CD14-positive monocyte (primary cell): ENCODE results near the gene ERFL. TPM values are rescaled to one million over a fixed set of nuclear protein-coding genes. Genes with fewer than 3 reads are reported as not detected.
A peak's percentile ranks its signal among the peaks of the same experiment; 100 is the strongest.

Experiments
- DNase-seq, 3 donors: peaks; one replicate each; pipeline ENCODE4 v3.0.0-alpha.2; 2011 to 2022
- H2AFZ ChIP-seq: 2 replicates; pipeline ENCODE4 v1.6.0; 2012; ENCODE audit warnings: mild to moderate bottlenecking, low read depth, low read length, inconsistent platforms; ENCODE audit not compliant: insufficient read depth, poor library complexity, severe bottlenecking
- H3K27ac ChIP-seq, 2 donors: 1 replicate in 1 of 2; 2 replicates in 1 of 2; pipeline ENCODE4 v1.5.1; 2012 to 2013; ENCODE audit warnings: low read length in 2 of 2, control low read depth in 1 of 2, inconsistent platforms in 1 of 2, low read depth in 1 of 2, mild to moderate bottlenecking in 1 of 2
- H3K27me3 ChIP-seq, 2 donors: one replicate each; pipeline versions ENCODE4 v1.6.0 to v1.6.1; 2011 to 2013; ENCODE audit warnings: low read length in 2 of 2; ENCODE audit not compliant: control insufficient read depth in 2 of 2, insufficient read depth in 2 of 2
- H3K36me3 ChIP-seq, 2 donors: replicated peaks in 1 of 2; 1 replicate in 1 of 2; 2 replicates in 1 of 2; pipeline versions ENCODE4 v1.5.1 to v1.6.1; 2012 to 2013; ENCODE audit warnings: low read length in 2 of 2, control low read depth in 1 of 2, inconsistent platforms in 1 of 2, mild to moderate bottlenecking in 1 of 2; ENCODE audit not compliant: insufficient read depth in 2 of 2, control insufficient read depth in 1 of 2
- H3K4me1 ChIP-seq, 2 donors: 1 replicate in 1 of 2; 2 replicates in 1 of 2; pipeline versions ENCODE4 v1.5.1 to v1.6.1; 2012 to 2013; ENCODE audit warnings: low read length in 2 of 2, control low read depth in 1 of 2, inconsistent platforms in 1 of 2, mild to moderate bottlenecking in 1 of 2, moderate library complexity in 1 of 2; ENCODE audit not compliant: insufficient read depth in 2 of 2, control insufficient read depth in 1 of 2
- H3K4me2 ChIP-seq: replicated peaks from 2 replicates; pipeline ENCODE3; 2012; ENCODE audit warnings: low read length, moderate library complexity, mild to moderate bottlenecking; ENCODE audit not compliant: poor library complexity, severe bottlenecking; ENCODE audit errors: extremely low read depth
- H3K4me3 ChIP-seq, 3 experiments: fragments of 200-600 bp in 1 of 3; sonication (generic) in 1 of 3; replicated peaks in 1 of 3; 1 replicate in 2 of 3; 2 replicates in 1 of 3; pipeline ENCODE4 v1.5.1; 2011 to 2013; ENCODE audit warnings: low read length in 3 of 3, mild to moderate bottlenecking in 3 of 3, control low read depth in 2 of 3, low read depth in 2 of 3, inconsistent platforms in 1 of 3, moderate library complexity in 1 of 3
- H3K79me2 ChIP-seq: 2 replicates; pipeline ENCODE4 v1.6.0; 2012; ENCODE audit warnings: mild to moderate bottlenecking, control low read depth, inconsistent platforms, low read length, moderate library complexity; ENCODE audit not compliant: insufficient read depth
- H3K9ac ChIP-seq: 2 replicates; pipeline ENCODE4 v1.6.0; 2017; ENCODE audit warnings: low read length, mild to moderate bottlenecking; ENCODE audit not compliant: insufficient read depth, poor library complexity, severe bottlenecking
- H3K9me3 ChIP-seq, 2 donors: replicated peaks in 1 of 2; 1 replicate in 1 of 2; 2 replicates in 1 of 2; pipeline versions ENCODE4 v1.5.1 to v1.6.1; 2012 to 2013; ENCODE audit warnings: low read length in 2 of 2, control low read depth in 1 of 2; ENCODE audit not compliant: control insufficient read depth in 1 of 2, insufficient read depth in 1 of 2
- H4K20me1 ChIP-seq: 2 replicates; pipeline ENCODE4 v1.6.0; 2012; ENCODE audit warnings: mild to moderate bottlenecking, low read length, control low read depth, moderate library complexity; ENCODE audit not compliant: insufficient read depth
- H3K27ac Mint-ChIP-seq, 7 donors: one replicate each; pipeline ENCODE4 v1.8.0; 2020; ENCODE audit warnings: mild to moderate bottlenecking in 7 of 7, mixed read lengths in 7 of 7, moderate library complexity in 6 of 7, inconsistent platforms in 2 of 7
- H3K27me3 Mint-ChIP-seq, 3 donors: one replicate each; pipeline ENCODE4 v1.8.0; 2021 to 2022; ENCODE audit warnings: low read depth in 3 of 3, mild to moderate bottlenecking in 3 of 3, mixed read lengths in 3 of 3, moderate library complexity in 3 of 3, inconsistent platforms in 1 of 3
- H3K36me3 Mint-ChIP-seq, 2 donors: one replicate each; pipeline ENCODE4 v1.8.0; 2020; ENCODE audit warnings: mixed read lengths in 2 of 2, inconsistent platforms in 1 of 2, mild to moderate bottlenecking in 1 of 2
- H3K4me1 Mint-ChIP-seq: one replicate; pipeline ENCODE4 v1.8.0; 2020; ENCODE audit warnings: mild to moderate bottlenecking, mixed read lengths
- H3K4me3 Mint-ChIP-seq, 2 donors: one replicate each; pipeline ENCODE4 v1.8.0; 2020; ENCODE audit warnings: mild to moderate bottlenecking in 2 of 2, mixed read lengths in 2 of 2, moderate library complexity in 1 of 2
- H3K9me3 Mint-ChIP-seq, 7 donors: one replicate each; pipeline ENCODE4 v1.8.0; 2020 to 2022; ENCODE audit warnings: mixed read lengths in 7 of 7, mild to moderate bottlenecking in 6 of 7, moderate library complexity in 6 of 7, inconsistent platforms in 2 of 7
- CTCF ChIP-seq: fragments of 200-600 bp; IDR thresholded peaks from one replicate; pipeline ENCODE4 v1.8.0; 2022; ENCODE audit warnings: antibody characterized with exemption, mild to moderate bottlenecking
- WGBS: methylation state at CpG from one replicate; pipeline ENCODE4 v1.1.5; 2013; ENCODE audit warnings: missing lambda C conversion rate; ENCODE audit not compliant: insufficient coverage; 5-methylcytosine and 5-hydroxymethylcytosine counted together
- intact Hi-C, 2 donors: fragments of 100-400 bp; cut with micrococcal nuclease; formaldehyde crosslinking; loops; one replicate each; pipeline versions ENCODE4 v1.15.0 to v1.15.1; 2023
- polyA plus RNA-seq, 3 donors: library from polyadenylated mRNA; depleted of rRNA in 1 of 3; unstranded in 2 of 3; stranded (reverse) in 1 of 3; fragments of 300-500 nt in 2 of 3; fragments of >200 nt in 1 of 3; fragmentation: Illumina TruSeq in 2 of 3; gene quantifications; 1 replicate in 2 of 3; 2 replicates in 1 of 3; pipeline ENCODE4 v1.2.3, GENCODE V29; 2012 to 2021

ERFL gene
- polyA plus RNA-seq, 3 donors, result not detected

- no peak overlapping the region for H2AFZ ChIP-seq
- TF ChIP-seq CTCF, result no peak
- peaks cover 44 to 60% of the 10 kb centered on the region in 2 donors for H3K36me3 ChIP-seq
- Mint-ChIP-seq H3K9me3 (no peaks in the 10 kb centered on the region), H3K27me3 (peaks cover 0 to 2% (median 2%) of the 10 kb centered on the region in 3 donors), H3K27ac (peak overlapping the region in 2 of 7 donors; percentile 46 to 57), H3K4me1 (peaks cover 52% of the 10 kb centered on the region), H3K36me3 (peaks cover 38 to 57% of the 10 kb centered on the region in 2 donors), H3K4me3 (no peak overlapping the region)
- H3K4me2 ChIP-seq, result peak overlapping the region; percentile 33
- no peaks in the 10 kb centered on the region for H3K9me3 ChIP-seq
- H3K9ac ChIP-seq, result peak overlapping the region; percentile 36
- no peak for DNase-seq
- peak overlapping the region in 1 of 3 experiments; percentile 19 for H3K4me3 ChIP-seq
- intact Hi-C loops, result loop anchor here (5.0 kb wide), 1 partner anchor 95 kb away; the partner anchor contains the start of gene RABAC1 (in 2 of the 2)
- H4K20me1 ChIP-seq, result peaks cover 68% of the 10 kb centered on the region
- H3K4me1 ChIP-seq, result peaks cover 39 to 43% of the 10 kb centered on the region in 2 donors
- peaks cover 76% of the 10 kb centered on the region for H3K79me2 ChIP-seq
- peak overlapping the region in 1 of 2 donors; percentile 90 for H3K27ac ChIP-seq
- no peaks in the 10 kb centered on the region for H3K27me3 ChIP-seq
- WGBS, result no CpG with 5 or more reads among the region's 2 CpGs
These were observed 65.7 kb downstream of the ERFL start for GRCh38 chr19:41862445-41862986.

- Mint-ChIP-seq H3K4me3 (no peak overlapping the region), H3K27me3 (peaks cover 0 to 3% (median 2%) of the 10 kb centered on the region in 3 donors), H3K27ac (peak overlapping the region in 2 of 7 donors; percentile 46 to 72), H3K9me3 (no peaks in the 10 kb centered on the region), H3K4me1 (peaks cover 51% of the 10 kb centered on the region), H3K36me3 (peaks cover 38 to 56% of the 10 kb centered on the region in 2 donors)
- DNase-seq, result no peak
- H2AFZ ChIP-seq, result no peak overlapping the region
- peak overlapping the region in 1 of 2 donors; percentile 90 for H3K27ac ChIP-seq
- peaks cover 38 to 54% of the 10 kb centered on the region in 2 donors for H3K36me3 ChIP-seq
- intact Hi-C loops, result loop anchor here (2.0 to 5.0 kb wide), 2 partner anchors 21 to 95 kb away; partner anchors contain the start of genes ARHGEF1 (in 2 of the 2) and RABAC1 (in 2 of the 2)
- peaks cover 69% of the 10 kb centered on the region for H3K79me2 ChIP-seq
- H3K4me2 ChIP-seq, result no peak overlapping the region
- no peaks in the 10 kb centered on the region for H3K27me3 ChIP-seq
- TF ChIP-seq CTCF, result no peak
- WGBS, result 71% methylated on average over 2 of the region's 9 CpGs
- peaks cover 63% of the 10 kb centered on the region for H4K20me1 ChIP-seq
- peaks cover 39 to 43% of the 10 kb centered on the region in 2 donors for H3K4me1 ChIP-seq
- H3K9ac ChIP-seq, result peak overlapping the region; percentile 90
- peak overlapping the region in 1 of 3 experiments; percentile 19 for H3K4me3 ChIP-seq
- no peaks in the 10 kb centered on the region for H3K9me3 ChIP-seq
These were observed 66.4 kb downstream of the ERFL start for GRCh38 chr19:41861846-41862245.
